HG02884 (cell line): ENCODE results near the gene KCNQ1.

Experiments used
- ATAC-seq: cut with Tn5 transposase; IDR thresholded peaks from one replicate; pipeline ENCODE4 v1.9.1; 2021; ENCODE audit warnings: mild to moderate bottlenecking, moderate library complexity; ENCODE audit not compliant: unreplicated experiment

Gene KCNQ1

GRCh38 chr11:2769409-2770095 lies 324.7 kb downstream of the KCNQ1 start:
- no peak for ATAC-seq

GRCh38 chr11:2770096-2770751 lies 325.4 kb downstream of the KCNQ1 start:
- no peak for ATAC-seq

- no peak for ATAC-seq
These were observed 326.0 kb downstream of the KCNQ1 start for GRCh38 chr11:2770761-2771301.

DNA sequence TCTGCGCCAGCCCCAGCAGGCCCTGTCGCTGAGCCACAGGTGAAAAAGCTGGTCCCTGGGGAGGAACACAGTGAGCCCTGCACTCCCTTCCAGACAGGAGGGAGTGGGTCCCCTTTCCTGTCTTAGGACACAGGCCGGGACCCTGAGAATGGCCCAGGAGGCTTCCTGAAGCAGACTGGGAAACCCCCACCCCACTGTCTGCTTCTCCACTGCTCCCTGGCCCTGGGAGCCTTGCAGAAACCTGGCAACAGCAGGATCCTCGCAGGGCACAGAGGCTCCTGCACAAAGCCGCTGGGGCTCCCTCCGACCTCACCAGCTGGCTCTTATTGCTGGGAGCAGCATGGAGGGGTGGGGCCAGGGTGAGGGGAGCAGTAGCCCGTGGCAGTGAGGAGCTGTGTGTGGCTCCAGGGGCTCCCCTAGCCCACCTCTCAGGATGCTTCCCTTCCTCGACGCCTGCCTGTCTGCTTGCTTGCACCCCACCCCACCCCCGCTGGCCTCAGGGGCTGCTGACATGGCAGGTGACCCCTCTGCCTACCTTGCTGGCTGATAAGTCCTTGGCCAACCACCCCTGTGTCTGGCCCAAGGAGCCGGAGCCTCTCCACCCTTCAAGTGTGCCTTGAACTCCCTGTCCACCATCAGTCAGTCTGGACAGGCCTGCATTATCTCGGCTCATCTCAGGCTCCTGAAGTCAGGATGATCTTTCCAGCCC lies 327.1 kb downstream of the KCNQ1 start:
- no peak for ATAC-seq

- ATAC-seq: no peak
These were observed 327.8 kb downstream of the KCNQ1 start for GRCh38 chr11:2772544-2773031.

- ATAC-seq: no peak
These were observed 329.6 kb downstream of the KCNQ1 start for GRCh38 chr11:2774173-2775082.

- no peak for ATAC-seq
These were observed 330.3 kb downstream of the KCNQ1 start for GRCh38 chr11:2775083-2775625.

DNA sequence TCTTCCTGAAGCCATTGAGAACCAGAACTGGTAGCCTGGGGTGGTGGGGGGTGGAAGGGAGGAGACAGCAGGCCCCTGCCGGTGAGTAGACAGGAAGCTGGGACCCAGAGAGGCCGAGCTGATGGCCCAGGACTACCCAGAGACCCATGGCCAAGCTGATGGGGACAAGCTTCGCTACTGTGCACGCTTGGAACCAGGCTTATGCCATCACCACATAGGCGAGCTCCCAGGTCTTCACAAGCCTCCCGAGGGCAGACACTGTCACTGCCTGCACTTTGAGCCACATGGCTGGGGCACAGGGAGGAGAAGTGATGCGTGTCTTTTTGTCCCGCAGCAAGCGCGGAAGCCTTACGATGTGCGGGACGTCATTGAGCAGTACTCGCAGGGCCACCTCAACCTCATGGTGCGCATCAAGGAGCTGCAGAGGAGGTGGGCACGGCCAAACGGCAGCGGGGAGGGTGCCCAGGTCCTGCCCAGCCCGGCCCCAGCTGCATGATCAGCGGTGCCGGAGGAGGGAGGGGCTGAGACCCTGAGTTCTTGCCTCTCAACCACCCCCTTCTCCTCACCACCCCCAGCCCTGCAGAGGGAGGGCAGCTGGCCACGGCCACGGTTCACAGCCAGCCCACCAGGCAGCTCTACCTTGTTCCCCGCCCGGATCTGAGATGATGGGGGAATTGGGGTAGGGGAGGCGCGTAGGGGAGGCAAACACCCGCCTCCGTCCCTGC lies 331.0 kb downstream of the KCNQ1 start:
- no peak for ATAC-seq

DNA sequence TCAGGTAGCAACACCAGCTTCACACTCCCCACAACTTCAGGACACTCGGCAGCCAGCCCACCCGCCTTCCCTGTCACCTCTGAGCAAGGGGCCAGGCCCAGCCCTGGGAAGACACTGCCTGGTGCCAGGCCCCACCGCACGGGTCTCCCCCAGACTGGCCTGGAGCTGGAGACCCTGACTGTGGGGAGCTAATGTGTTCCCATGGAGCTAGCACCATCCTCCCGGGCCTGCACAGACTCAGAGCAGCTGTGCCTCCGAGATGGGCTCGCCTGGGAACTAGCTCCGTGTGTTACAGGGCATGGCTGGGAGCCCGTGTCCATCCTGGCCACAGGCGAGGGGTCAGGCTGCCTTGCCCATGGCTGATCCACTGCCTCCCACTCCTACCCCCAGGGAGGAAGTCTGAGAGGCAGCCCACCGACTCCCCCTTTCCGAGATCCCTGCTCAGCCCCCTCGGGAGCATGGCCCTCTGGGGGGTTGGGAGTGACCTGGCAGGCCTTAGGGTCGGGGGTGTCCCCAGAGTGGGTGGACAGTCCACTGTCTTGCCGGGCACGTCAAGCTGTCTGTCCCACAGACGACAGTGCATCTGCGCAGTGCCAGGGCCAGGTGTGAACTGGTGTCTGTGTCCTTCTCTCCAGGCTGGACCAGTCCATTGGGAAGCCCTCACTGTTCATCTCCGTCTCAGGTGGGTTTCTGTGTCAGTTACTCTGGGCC lies 331.7 kb downstream of the KCNQ1 start:
- no peak for ATAC-seq

DNA sequence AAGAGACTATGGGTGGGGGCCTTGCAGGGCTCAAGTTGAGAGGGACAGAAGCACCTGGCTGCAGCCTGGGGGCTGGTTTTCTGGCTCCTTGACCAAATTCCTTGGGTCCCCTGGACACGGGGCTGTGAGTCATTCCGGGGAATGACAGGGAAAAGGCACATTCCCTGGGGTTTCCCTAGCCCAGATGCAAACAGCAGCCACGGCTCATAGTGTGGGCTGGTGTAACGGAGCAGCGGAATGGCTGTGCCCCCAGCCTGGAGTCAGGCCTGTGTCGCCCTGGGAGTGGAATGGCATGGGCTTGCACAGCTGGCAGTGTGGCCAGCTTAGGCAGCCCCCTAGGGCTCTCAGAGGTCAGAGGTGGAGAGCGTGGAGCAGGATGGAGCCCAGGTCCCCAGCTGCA lies 332.6 kb downstream of the KCNQ1 start:
- no peak for ATAC-seq

- ATAC-seq: no peak
These were observed 333.2 kb downstream of the KCNQ1 start for GRCh38 chr11:2777871-2778629.

- no peak for ATAC-seq
These were observed 334.1 kb downstream of the KCNQ1 start for GRCh38 chr11:2778630-2779498.

GRCh38 chr11:2779499-2779980 lies 334.7 kb downstream of the KCNQ1 start:
- no peak for ATAC-seq

GRCh38 chr11:2779981-2780849 lies 335.4 kb downstream of the KCNQ1 start:
- ATAC-seq: no peak

DNA sequence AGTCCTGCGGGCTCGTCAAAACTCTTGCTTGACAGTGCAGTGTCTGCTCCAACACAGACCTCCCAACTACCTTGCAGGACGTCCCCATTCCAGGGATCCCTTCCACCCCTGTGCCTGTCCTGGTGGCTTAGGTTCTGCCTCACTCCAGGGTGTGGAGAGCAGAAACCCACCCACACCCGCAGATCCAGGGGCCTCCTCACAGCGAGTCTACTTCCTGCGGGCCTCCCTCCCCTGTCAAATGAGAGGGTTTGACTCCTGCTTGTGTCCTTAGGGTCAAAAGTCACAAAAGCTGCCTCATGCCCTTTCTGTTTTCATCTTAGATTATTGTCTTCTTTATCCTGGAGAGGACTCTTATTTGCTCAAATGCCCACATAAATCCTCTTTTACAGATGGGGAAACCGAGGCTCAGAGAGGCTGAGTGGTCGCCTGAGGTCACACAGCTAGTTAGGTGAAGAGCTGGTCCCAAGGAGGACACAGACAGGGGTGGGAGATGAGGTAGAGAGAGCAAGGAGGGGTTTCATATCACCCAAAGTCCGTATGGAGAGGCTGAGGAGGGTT lies 336.1 kb downstream of the KCNQ1 start:
- ATAC-seq: no peak
